ENCODE results near the gene GIT1.

GIT1 gene

GRCh38 chr17:29568331-29569244 lies 20.9 kb downstream of the GIT1 start, which contains the start of gene TP53I13:
Gene TP53I13, plus strand, starts transcription at chr17:29568701. Its CDS starts 58 bp downstream, at chr17:29568759.
- TF ChIP-seq TAF1 (IDR thresholded peaks at IDR 0.05; ENCODE audit: borderline replicate concordance, insufficient read depth, low read length) (0 out of 2 replicates have a peak, but pooled peaks have one; percentile 42), POLR2AphosphoS5 (IDR thresholded peaks at IDR 0.05; ENCODE audit: low read depth, low read length) (peak; percentile 88), FOXP2 (optimal IDR thresholded peaks at IDR 0.05; ENCODE audit: borderline replicate concordance, extremely low read depth, extremely low read length, insufficient read depth) (peak; percentile 49), SIN3A (IDR thresholded peaks at IDR 0.05; ENCODE audit: borderline replicate concordance, insufficient read depth, low read length) (no peak), REST (IDR thresholded peaks at IDR 0.05; ENCODE audit: insufficient read depth in 1 of 2, low read depth in 2 of 2, low read length in 2 of 2) (peak in 1 of 2 experiments; percentile 25; a peak in 1 of 4 replicates)

GRCh38 chr17:29567554-29568330 lies 21.7 kb downstream of the GIT1 start:
- TF ChIP-seq SIN3A (IDR thresholded peaks at IDR 0.05; ENCODE audit: borderline replicate concordance, insufficient read depth, low read length): no peak
- no peak for TF ChIP-seq FOXP2 (optimal IDR thresholded peaks at IDR 0.05; ENCODE audit: borderline replicate concordance, extremely low read depth, extremely low read length, insufficient read depth)
- TF ChIP-seq POLR2AphosphoS5 (IDR thresholded peaks at IDR 0.05; ENCODE audit: low read depth, low read length): no peak
- TF ChIP-seq REST (IDR thresholded peaks at IDR 0.05; ENCODE audit: insufficient read depth in 1 of 2, low read depth in 2 of 2, low read length in 2 of 2): no peak

GRCh38 chr17:29567304-29567553 lies 22.2 kb downstream of the GIT1 start:
- TF ChIP-seq REST (IDR thresholded peaks at IDR 0.05; ENCODE audit: insufficient read depth in 1 of 2, low read depth in 2 of 2, low read length in 2 of 2): no peak
- TF ChIP-seq SIN3A (IDR thresholded peaks at IDR 0.05; ENCODE audit: borderline replicate concordance, insufficient read depth, low read length): no peak
- TF ChIP-seq POLR2AphosphoS5 (IDR thresholded peaks at IDR 0.05; ENCODE audit: low read depth, low read length): no peak
- no peak for TF ChIP-seq FOXP2 (optimal IDR thresholded peaks at IDR 0.05; ENCODE audit: borderline replicate concordance, extremely low read depth, extremely low read length, insufficient read depth)
- no peak for TF ChIP-seq TAF1 (IDR thresholded peaks at IDR 0.05; ENCODE audit: borderline replicate concordance, insufficient read depth, low read length)

GRCh38 chr17:29566473-29567303 lies 22.8 kb downstream of the GIT1 start, which contains the start of gene ABHD15:
Gene ABHD15, minus strand, starts transcription at chr17:29567037. Its CDS starts 71 bp downstream, at chr17:29566966.
- TF ChIP-seq TAF1 (IDR thresholded peaks at IDR 0.05; ENCODE audit: borderline replicate concordance, insufficient read depth, low read length): no peak
- TF ChIP-seq REST (IDR thresholded peaks at IDR 0.05; ENCODE audit: insufficient read depth in 1 of 2, low read depth in 2 of 2, low read length in 2 of 2): no peak
- TF ChIP-seq POLR2AphosphoS5 (IDR thresholded peaks at IDR 0.05; ENCODE audit: low read depth, low read length): no peak
- TF ChIP-seq SIN3A (IDR thresholded peaks at IDR 0.05; ENCODE audit: borderline replicate concordance, insufficient read depth, low read length): no peak
- TF ChIP-seq FOXP2 (optimal IDR thresholded peaks at IDR 0.05; ENCODE audit: borderline replicate concordance, extremely low read depth, extremely low read length, insufficient read depth): no peak

Data from PFSK-1 (cell line).